Trophoblast cell (in vitro differentiated cells and primary cell): ENCODE results near the gene ZNF562.

Experiments used
- DNase-seq, 2 donors: peaks; one replicate each; pipeline ENCODE4 v3.0.0-alpha.2; 2016
- H2AFZ ChIP-seq: 2 replicates; pipeline ENCODE4 v1.6.1; 2013; ENCODE audit warnings: low read length, moderate library complexity, mild to moderate bottlenecking; ENCODE audit not compliant: insufficient read depth, poor library complexity
- H2AK5ac ChIP-seq: 2 replicates; pipeline ENCODE4 v1.6.1; 2013; ENCODE audit warnings: mild to moderate bottlenecking, low read length
- H2BK120ac ChIP-seq: 2 replicates; pipeline ENCODE4 v1.6.1; 2013; ENCODE audit warnings: low read length, mild to moderate bottlenecking, moderate library complexity; ENCODE audit not compliant: insufficient read depth, poor library complexity
- H2BK12ac ChIP-seq: 2 replicates; pipeline ENCODE4 v1.6.1; 2013; ENCODE audit warnings: mild to moderate bottlenecking, low read length, moderate library complexity
- H2BK5ac ChIP-seq: 2 replicates; pipeline ENCODE4 v1.6.1; 2013; ENCODE audit warnings: low read length, low read depth, moderate library complexity, mild to moderate bottlenecking; ENCODE audit not compliant: poor library complexity
- H3K14ac ChIP-seq: 2 replicates; pipeline ENCODE4 v1.6.1; 2013; ENCODE audit warnings: mild to moderate bottlenecking, low read length
- H3K18ac ChIP-seq: 2 replicates; pipeline ENCODE4 v1.6.1; 2013; ENCODE audit warnings: mild to moderate bottlenecking, low read length
- H3K23ac ChIP-seq: 2 replicates; pipeline ENCODE4 v1.6.1; 2013; ENCODE audit warnings: low read length
- H3K27ac ChIP-seq: 2 replicates; pipeline ENCODE4 v1.5.1; 2013; ENCODE audit warnings: low read depth, mild to moderate bottlenecking, inconsistent platforms, low read length, moderate library complexity
- H3K27me3 ChIP-seq: 2 replicates; pipeline ENCODE4 v1.6.1; 2013; ENCODE audit warnings: inconsistent platforms, mild to moderate bottlenecking, low read length, moderate library complexity; ENCODE audit not compliant: insufficient read depth
- H3K36me3 ChIP-seq, 2 experiments: 1 replicate in 1 of 2; 2 replicates in 1 of 2; pipeline ENCODE4 v1.6.1; 2013; ENCODE audit warnings: low read length in 2 of 2, mild to moderate bottlenecking in 2 of 2, moderate library complexity in 1 of 2; ENCODE audit not compliant: insufficient read depth in 2 of 2, control insufficient read depth in 1 of 2
- H3K4ac ChIP-seq: 2 replicates; pipeline ENCODE4 v1.6.1; 2013; ENCODE audit warnings: low read depth, mild to moderate bottlenecking, low read length, moderate library complexity
- H3K4me1 ChIP-seq, 2 experiments: 1 replicate in 1 of 2; 2 replicates in 1 of 2; pipeline ENCODE4 v1.6.1; 2013; ENCODE audit warnings: low read length in 2 of 2, mild to moderate bottlenecking in 2 of 2, moderate library complexity in 1 of 2; ENCODE audit not compliant: insufficient read depth in 2 of 2, control insufficient read depth in 1 of 2
- H3K4me2 ChIP-seq: 2 replicates; pipeline ENCODE4 v1.6.1; 2013; ENCODE audit warnings: inconsistent platforms, mild to moderate bottlenecking, low read length, moderate library complexity
- H3K4me3 ChIP-seq: 2 replicates; pipeline ENCODE4 v1.5.1; 2013; ENCODE audit warnings: mild to moderate bottlenecking, low read depth, low read length, inconsistent platforms
- H3K79me1 ChIP-seq: one replicate; pipeline ENCODE4 v1.6.1; 2013; ENCODE audit warnings: low read length
- H3K79me2 ChIP-seq: 2 replicates; pipeline ENCODE4 v1.6.1; 2013; ENCODE audit warnings: low read length, mild to moderate bottlenecking; ENCODE audit not compliant: control insufficient read depth, insufficient read depth, poor library complexity
- H3K9ac ChIP-seq: 2 replicates; pipeline ENCODE4 v1.6.1; 2013; ENCODE audit warnings: mild to moderate bottlenecking, low read length
- H3K9me3 ChIP-seq: 2 replicates; pipeline ENCODE4 v1.6.1; 2013; ENCODE audit warnings: low read depth, mild to moderate bottlenecking, control low read depth, inconsistent platforms, low read length; ENCODE audit not compliant: insufficient read depth
- H4K12ac ChIP-seq: 2 replicates; pipeline ENCODE4 v1.6.1; 2013; ENCODE audit warnings: low read depth, mild to moderate bottlenecking, low read length, moderate library complexity
- H4K8ac ChIP-seq: 2 replicates; pipeline ENCODE4 v1.6.1; 2013; ENCODE audit warnings: low read depth, mild to moderate bottlenecking, low read length, moderate library complexity
- H4K91ac ChIP-seq: one replicate; pipeline ENCODE4 v1.6.1; 2013; ENCODE audit warnings: low read depth, mild to moderate bottlenecking, low read length, moderate library complexity
- WGBS: extraction: QIAGEN DNeasy Blood & Tissue Kit; methylation state at CpG from one replicate; pipeline ENCODE4 v1.1.7; 2013; ENCODE audit warnings: missing lambda C conversion rate; ENCODE audit not compliant: insufficient read length, insufficient coverage; ENCODE audit errors: extremely low coverage; 5-methylcytosine and 5-hydroxymethylcytosine counted together

ZNF562 gene

DNA sequence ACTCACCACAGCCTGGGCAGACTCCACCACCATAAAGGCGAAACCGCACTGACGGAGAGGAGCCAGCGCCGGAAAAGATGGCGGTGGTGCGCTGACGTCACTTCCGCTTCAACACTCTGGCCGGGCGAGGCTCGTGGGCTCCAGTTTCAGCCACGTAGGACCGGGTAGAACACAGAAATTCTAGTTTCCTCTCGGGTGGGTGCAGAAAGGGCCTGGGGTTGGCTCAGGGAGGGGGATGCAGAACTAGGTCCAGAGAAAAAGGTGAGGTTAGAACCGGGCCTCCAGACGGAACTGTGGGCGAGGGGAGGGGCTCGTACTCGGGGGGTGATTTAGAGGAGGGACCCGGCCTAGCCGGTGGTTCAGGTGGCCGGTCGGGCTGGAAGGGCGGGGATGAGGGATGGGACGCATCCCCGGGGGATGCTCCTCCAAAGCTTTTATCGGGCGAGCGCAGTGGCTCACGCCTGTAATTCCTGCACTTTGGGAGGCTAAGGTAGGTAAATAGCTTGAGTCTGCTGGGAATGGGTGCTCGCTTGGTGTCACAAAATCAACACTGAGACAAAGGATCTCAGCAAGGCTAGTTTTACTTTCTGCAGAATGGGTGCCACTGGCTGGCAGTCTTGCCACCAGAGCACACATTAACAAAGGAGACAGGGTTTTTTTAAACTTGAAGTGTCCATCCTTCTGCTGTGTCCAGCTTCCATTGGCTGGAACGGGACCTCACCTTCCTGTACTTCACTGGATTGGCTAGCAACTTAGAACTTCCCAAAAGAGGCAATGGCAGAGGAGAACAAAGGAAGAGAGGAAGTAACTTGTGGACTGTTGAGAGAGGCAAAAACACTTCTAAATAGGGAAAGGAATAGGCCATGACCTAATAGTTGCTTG is 53.5 kb downstream of the ZNF562 start, which contains the start of gene ZNF561:
Gene ZNF561, minus strand, starts transcription at position 77 of the 882 bp plus-strand sequence. CDS start 1,776 bp downstream, outside the sequence.
- H3K4ac ChIP-seq, result peak within 1 kb of the TSS; percentile 64
- H4K91ac ChIP-seq, result peak within 1 kb of the TSS; percentile 86
- H3K4me3 ChIP-seq, result peak within 1 kb of the TSS; percentile 87
- H3K4me2 ChIP-seq, result peak within 1 kb of the TSS; percentile 75
- peak within 1 kb of the TSS; percentile 93 for H3K9ac ChIP-seq
- peak within 1 kb of the TSS; percentile 90 for H4K12ac ChIP-seq
- H3K79me2 ChIP-seq, result peaks cover 8% of the 10 kb centered on the region
- peak within 1 kb of the TSS; percentile 38 for H2BK12ac ChIP-seq
- peak within 1 kb of the TSS; percentile 62 for H2AFZ ChIP-seq
- peak within 1 kb of the TSS; percentile 74 for H3K14ac ChIP-seq
- peaks cover 5 to 6% of the 10 kb centered on the region in 2 experiments for H3K4me1 ChIP-seq
- H2BK120ac ChIP-seq, result peak within 1 kb of the TSS; percentile 86
- no peaks in the 10 kb centered on the region for H3K27me3 ChIP-seq
- DNase-seq, result peak; percentile 76 to 86
- no peaks in the 10 kb centered on the region for H3K9me3 ChIP-seq
- peak within 1 kb of the TSS; percentile 94 for H3K18ac ChIP-seq
- peaks cover 9% of the 10 kb centered on the region for H3K79me1 ChIP-seq
- H2AK5ac ChIP-seq, result peak within 1 kb of the TSS; percentile 33
- peak within 1 kb of the TSS; percentile 91 for H3K27ac ChIP-seq
- H3K36me3 ChIP-seq, result peaks cover 16 to 28% of the 10 kb centered on the region in 2 experiments
- H2BK5ac ChIP-seq, result peak within 1 kb of the TSS; percentile 90
- no CpG with 5 or more reads among the region's 33 CpGs for WGBS
- H3K23ac ChIP-seq, result no peak within 1 kb of the TSS
- H4K8ac ChIP-seq, result peak within 1 kb of the TSS; percentile 86

DNA sequence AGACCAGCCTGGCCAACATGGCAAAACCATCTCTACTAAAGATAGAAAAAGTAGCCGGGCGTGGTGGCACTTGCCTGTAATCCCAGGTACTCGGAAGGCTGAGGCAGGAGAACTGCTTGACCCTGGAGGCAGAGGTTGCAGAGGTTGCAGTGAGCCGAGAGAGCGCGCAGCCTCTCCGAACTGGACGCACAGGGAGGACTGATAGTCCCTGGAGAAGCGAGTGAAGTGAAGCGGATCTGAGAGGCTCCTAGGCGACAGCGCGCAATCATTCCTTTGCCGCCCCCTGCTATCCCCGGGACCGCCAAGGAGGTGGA is 54.1 kb downstream of the ZNF562 start:
- Histone ChIP-seq H3K27me3 (no peaks in the 10 kb centered on the region), H4K12ac (peak overlapping the region; percentile 90), H3K4me3 (peak overlapping the region; percentile 87), H2AK5ac (peak overlapping the region; percentile 33), H3K36me3 (peaks cover 19 to 32% of the 10 kb centered on the region in 2 experiments), H3K14ac (peak overlapping the region; percentile 74), H3K79me2 (peaks cover 8% of the 10 kb centered on the region), H3K79me1 (peaks cover 9% of the 10 kb centered on the region), H2BK12ac (peak overlapping the region; percentile 38), H2BK120ac (peak overlapping the region; percentile 39), H3K18ac (peak overlapping the region; percentile 94), H2AFZ (peak overlapping the region; percentile 62), H2BK5ac (peak overlapping the region; percentile 77), H3K27ac (peak overlapping the region; percentile 91), H3K9ac (peak overlapping the region; percentile 93), H3K4me2 (peak overlapping the region; percentile 75), H3K4ac (peak overlapping the region; percentile 64), H4K8ac (peak overlapping the region; percentile 86), H4K91ac (peak overlapping the region; percentile 86), H3K9me3 (no peaks in the 10 kb centered on the region), H3K4me1 (peaks cover 5 to 6% of the 10 kb centered on the region in 2 experiments), H3K23ac (no peak overlapping the region)
- no CpG with 5 or more reads among the region's 16 CpGs for WGBS
- no peak for DNase-seq

DNA sequence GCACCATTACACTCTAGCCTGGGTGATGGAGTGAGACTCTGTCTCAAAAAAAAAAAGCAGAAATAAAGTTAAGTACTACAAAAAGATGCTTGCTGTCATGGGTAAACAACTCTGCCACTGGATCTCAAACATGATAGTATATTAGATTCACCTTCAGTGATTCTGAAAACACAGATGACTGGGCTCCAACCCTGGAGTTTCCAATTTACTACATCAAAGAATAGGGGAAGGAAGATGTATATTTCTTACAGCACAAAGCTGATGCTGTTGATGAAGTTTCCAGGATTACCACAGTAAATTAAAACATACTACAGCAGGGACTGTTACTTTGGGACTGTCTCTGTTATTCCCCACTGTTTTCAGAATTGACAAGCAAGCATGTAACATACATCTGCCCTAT is 59.1 kb downstream of the ZNF562 start:
- Histone ChIP-seq H2BK12ac (no peak overlapping the region), H3K79me1 (peaks cover 2% of the 10 kb centered on the region), H2AK5ac (no peak overlapping the region), H3K27ac (no peak overlapping the region), H3K36me3 (peaks cover 54 to 73% of the 10 kb centered on the region in 2 experiments), H3K79me2 (peaks cover 7% of the 10 kb centered on the region), H3K4me1 (peaks cover 5 to 6% of the 10 kb centered on the region in 2 experiments), H4K8ac (no peak overlapping the region), H2BK5ac (no peak overlapping the region), H2BK120ac (no peak overlapping the region), H3K4me2 (no peak overlapping the region), H4K91ac (no peak overlapping the region), H3K9me3 (peaks cover 7% of the 10 kb centered on the region), H3K27me3 (no peaks in the 10 kb centered on the region), H2AFZ (no peak overlapping the region), H3K14ac (no peak overlapping the region), H3K23ac (no peak overlapping the region), H3K4ac (no peak overlapping the region), H3K4me3 (no peak overlapping the region), H3K18ac (no peak overlapping the region), H3K9ac (no peak overlapping the region), H4K12ac (no peak overlapping the region)
- DNase-seq, result no peak

DNA sequence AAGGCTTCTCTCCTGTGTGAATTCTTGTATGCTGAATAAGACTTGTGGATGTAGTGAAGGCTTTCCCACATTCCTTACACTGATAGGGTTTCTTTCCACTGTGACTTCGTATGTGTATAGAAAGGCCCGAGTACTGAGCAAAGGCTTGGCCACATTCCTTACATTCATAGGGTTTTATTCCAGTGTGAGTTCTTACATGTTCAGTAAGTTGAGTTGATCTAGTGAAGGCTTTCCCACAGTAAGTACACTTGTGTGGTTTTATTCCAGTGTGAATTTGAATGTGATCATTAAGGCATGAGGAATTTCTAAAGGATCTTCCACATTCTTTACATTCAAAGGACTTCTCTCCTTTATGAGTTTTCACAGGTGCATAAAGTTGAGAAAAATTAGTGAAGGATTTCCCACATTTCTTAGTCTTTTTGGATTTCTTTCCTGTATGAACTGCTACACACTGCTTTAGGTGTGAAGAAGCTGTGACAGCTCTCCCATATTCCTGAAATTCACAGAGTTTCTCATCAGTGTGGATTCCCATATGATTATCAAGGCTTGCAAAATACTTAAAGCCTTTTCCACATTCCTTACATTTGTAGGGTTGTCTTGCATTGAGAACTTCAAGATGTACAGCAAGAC is 64.3 kb downstream of the ZNF562 start:
- H3K27ac ChIP-seq, result no peak overlapping the region
- H2AK5ac ChIP-seq, result no peak overlapping the region
- H2BK5ac ChIP-seq, result no peak overlapping the region
- H2AFZ ChIP-seq, result no peak overlapping the region
- H3K18ac ChIP-seq, result no peak overlapping the region
- H4K8ac ChIP-seq, result no peak overlapping the region
- no CpG with 5 or more reads among the region's 2 CpGs for WGBS
- no peak overlapping the region for H3K23ac ChIP-seq
- H3K79me2 ChIP-seq, result no peaks in the 10 kb centered on the region
- DNase-seq, result peak in 1 of 2 donors; percentile 7
- H2BK120ac ChIP-seq, result no peak overlapping the region
- H2BK12ac ChIP-seq, result no peak overlapping the region
- no peaks in the 10 kb centered on the region for H3K27me3 ChIP-seq
- H3K79me1 ChIP-seq, result no peaks in the 10 kb centered on the region
- no peak overlapping the region for H3K4me3 ChIP-seq
- H3K9ac ChIP-seq, result no peak overlapping the region
- no peaks in the 10 kb centered on the region for H3K4me1 ChIP-seq
- no peak overlapping the region for H3K14ac ChIP-seq
- no peak overlapping the region for H4K12ac ChIP-seq
- no peak overlapping the region for H4K91ac ChIP-seq
- peaks cover 43 to 53% of the 10 kb centered on the region in 2 experiments for H3K36me3 ChIP-seq
- peaks cover 7% of the 10 kb centered on the region for H3K9me3 ChIP-seq
- H3K4me2 ChIP-seq, result no peak overlapping the region
- H3K4ac ChIP-seq, result no peak overlapping the region
